Measurements from ENCODE around the gene PHKA1. TPM values are rescaled to one million over a fixed set of nuclear protein-coding genes. Genes with fewer than 3 reads are reported as not detected.

Gene PHKA1
- total RNA-seq, 6 donors from 2014 or later = 2.3 to 10.5 (median 3.4) TPM

DNA sequence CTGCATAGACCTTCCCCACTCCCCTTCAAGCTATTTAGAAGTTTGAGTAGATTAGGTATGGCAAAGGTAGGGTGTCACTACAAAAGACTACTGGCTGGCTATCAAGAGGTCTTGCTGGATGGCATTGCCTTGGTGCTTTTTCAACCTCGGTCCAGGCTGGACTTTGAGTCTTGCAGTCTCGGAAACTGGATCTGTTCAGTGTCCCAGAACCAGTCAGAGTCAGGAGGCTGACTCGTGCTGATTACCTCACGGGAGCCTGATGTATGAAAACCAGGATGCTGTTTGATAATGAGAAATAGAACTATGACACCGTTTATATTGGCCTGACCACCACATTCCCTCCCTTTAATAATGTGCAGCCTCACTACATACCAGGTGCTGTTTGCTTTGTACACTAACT is 2.7 kb upstream of the PHKA1 start:
- Histone ChIP-seq H3K4me1 (no peaks in the 10 kb centered on the region), H3K36me3 (no peaks in the 10 kb centered on the region), H3K27ac (no peak overlapping the region), H3K9me3 (no peaks in the 10 kb centered on the region), H3K27me3 (no peaks in the 10 kb centered on the region), H3K4me3 (no peak overlapping the region)
- 79 to 90% methylated on average over 3 to 5 of the region's 5 CpGs for WGBS, 2 donors
- DNase-seq = no peak
- ATAC-seq (ENCODE audit: low FRiP score in 2 of 2) = no peak
- TF ChIP-seq POLR2A (IDR thresholded peaks at IDR 0.05) = no peak
- TF ChIP-seq EP300 (IDR thresholded peaks at IDR 0.05) = no peak
- no peak for TF ChIP-seq POLR2AphosphoS5 (IDR thresholded peaks at IDR 0.05)
- TF ChIP-seq, protein P1, sequence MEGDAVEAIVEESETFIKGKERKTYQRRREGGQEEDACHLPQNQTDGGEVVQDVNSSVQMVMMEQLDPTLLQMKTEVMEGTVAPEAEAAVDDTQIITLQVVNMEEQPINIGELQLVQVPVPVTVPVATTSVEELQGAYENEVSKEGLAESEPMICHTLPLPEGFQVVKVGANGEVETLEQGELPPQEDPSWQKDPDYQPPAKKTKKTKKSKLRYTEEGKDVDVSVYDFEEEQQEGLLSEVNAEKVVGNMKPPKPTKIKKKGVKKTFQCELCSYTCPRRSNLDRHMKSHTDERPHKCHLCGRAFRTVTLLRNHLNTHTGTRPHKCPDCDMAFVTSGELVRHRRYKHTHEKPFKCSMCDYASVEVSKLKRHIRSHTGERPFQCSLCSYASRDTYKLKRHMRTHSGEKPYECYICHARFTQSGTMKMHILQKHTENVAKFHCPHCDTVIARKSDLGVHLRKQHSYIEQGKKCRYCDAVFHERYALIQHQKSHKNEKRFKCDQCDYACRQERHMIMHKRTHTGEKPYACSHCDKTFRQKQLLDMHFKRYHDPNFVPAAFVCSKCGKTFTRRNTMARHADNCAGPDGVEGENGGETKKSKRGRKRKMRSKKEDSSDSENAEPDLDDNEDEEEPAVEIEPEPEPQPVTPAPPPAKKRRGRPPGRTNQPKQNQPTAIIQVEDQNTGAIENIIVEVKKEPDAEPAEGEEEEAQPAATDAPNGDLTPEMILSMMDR (IDR thresholded peaks at IDR 0.05) = no peak

DNA sequence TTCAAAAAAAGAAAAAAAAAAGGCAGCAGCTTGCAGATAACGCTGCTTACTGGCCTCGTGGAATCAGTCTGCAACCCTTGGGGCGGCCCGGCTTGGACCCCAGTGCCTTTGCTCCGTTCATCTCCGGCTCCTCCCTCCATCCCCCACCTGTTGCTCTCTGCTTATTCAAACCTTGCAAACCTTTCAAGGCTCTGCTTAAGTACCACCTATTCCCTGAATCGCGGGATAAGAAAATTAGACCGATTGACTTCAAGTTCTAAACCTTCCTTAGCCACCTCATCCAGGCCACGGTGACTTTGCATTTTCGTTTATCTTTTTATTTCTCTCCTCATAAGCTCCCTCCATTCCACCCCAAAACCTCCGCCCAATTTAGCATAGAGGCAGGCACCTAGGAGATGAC is 1.4 kb upstream of the PHKA1 start:
- ATAC-seq (ENCODE audit: low FRiP score in 2 of 2) (no peak), DNase-seq (peak in 1 of 2 donors; percentile 1)
- TF ChIP-seq, protein P1 (IDR thresholded peaks at IDR 0.05) = no peak
- no peak for TF ChIP-seq POLR2AphosphoS5 (IDR thresholded peaks at IDR 0.05)
- TF ChIP-seq EP300 (IDR thresholded peaks at IDR 0.05) = no peak
- no peak for TF ChIP-seq POLR2A (IDR thresholded peaks at IDR 0.05)
- no peak overlapping the region for H3K4me3 ChIP-seq
- H3K27me3 ChIP-seq = no peaks in the 10 kb centered on the region
- WGBS, 2 donors = 80 to 86% methylated on average over 12 of the region's 12 CpGs
- H3K9me3 ChIP-seq = no peaks in the 10 kb centered on the region
- no peaks in the 10 kb centered on the region for H3K36me3 ChIP-seq
- H3K4me1 ChIP-seq = no peaks in the 10 kb centered on the region
- H3K27ac ChIP-seq = no peak overlapping the region

DNA sequence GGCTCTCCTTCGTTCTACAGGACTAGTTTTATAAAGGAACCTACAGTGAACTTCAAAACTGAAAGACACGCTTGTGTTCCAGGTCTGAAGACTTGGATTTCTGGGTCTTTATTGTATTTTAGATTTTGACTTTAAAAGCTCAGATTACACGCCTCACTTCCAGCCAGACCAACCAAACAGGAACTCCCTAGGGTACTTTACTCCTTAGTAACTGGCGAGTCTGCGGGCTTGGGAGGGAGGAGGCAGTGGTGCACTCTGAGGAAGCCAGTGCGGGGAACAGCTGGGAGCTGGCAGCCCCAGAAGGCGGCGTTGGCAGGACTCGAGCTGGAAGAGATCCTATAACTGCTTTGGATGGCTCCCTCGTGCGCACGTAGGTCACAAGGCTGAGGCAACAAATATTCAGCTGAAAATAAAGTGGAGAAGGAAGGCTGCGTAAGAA is 391 bp upstream of the PHKA1 start:
- DNase-seq = peak; percentile 61 to 63
- peak overlapping the region; percentile 15 to 55 (median 47) for H3K4me3 ChIP-seq

DNA sequence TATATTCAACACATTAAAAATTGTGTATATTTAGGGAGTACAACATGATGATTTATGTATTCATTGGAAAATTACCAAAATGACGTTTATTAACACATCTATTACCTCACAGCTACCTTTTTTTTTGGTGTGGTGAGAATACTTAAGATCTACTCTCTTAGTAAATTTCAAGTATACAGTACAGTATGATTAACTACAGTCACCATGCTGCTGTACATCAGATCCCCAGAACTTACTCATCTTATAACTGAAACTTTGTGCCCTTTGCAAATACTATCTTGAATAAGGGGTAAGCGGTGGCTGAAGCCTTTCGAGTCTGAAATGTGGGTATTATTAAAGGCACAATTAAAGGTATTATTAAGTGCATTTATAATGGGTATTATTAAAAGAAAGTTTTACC is 976 bp downstream of the PHKA1 start:
- Histone ChIP-seq H3K4me1 (no peaks in the 10 kb centered on the region), H3K4me3 (peak overlapping the region in 3 of 4 donors; percentile 44 to 55 (median 50)), H3K9me3 (no peaks in the 10 kb centered on the region), H3K27me3 (no peaks in the 10 kb centered on the region), H3K27ac (no peak overlapping the region), H3K36me3 (no peaks in the 10 kb centered on the region)
- no peak for TF ChIP-seq EP300 (IDR thresholded peaks at IDR 0.05)
- TF ChIP-seq, protein P1 (IDR thresholded peaks at IDR 0.05) = no peak
- TF ChIP-seq POLR2A (IDR thresholded peaks at IDR 0.05) = no peak
- no peak for TF ChIP-seq POLR2AphosphoS5 (IDR thresholded peaks at IDR 0.05)
- ATAC-seq (ENCODE audit: low FRiP score in 2 of 2) = no peak
- DNase-seq = no peak
- WGBS, 2 donors = 57 to 59% methylated on average over 3 of the region's 3 CpGs

More for the DNA sequence above, 391 bp upstream of the PHKA1 start:
- peak; percentile 80 to 92 for ATAC-seq (ENCODE audit: low FRiP score in 2 of 2)
- no peaks in the 10 kb centered on the region for H3K4me1 ChIP-seq
- H3K27me3 ChIP-seq = no peaks in the 10 kb centered on the region
- H3K36me3 ChIP-seq = no peaks in the 10 kb centered on the region
- no peak for TF ChIP-seq POLR2AphosphoS5 (IDR thresholded peaks at IDR 0.05)
- TF ChIP-seq EP300 (IDR thresholded peaks at IDR 0.05) = no peak
- TF ChIP-seq POLR2A (IDR thresholded peaks at IDR 0.05) = no peak
- TF ChIP-seq, protein P1 (IDR thresholded peaks at IDR 0.05) = no peak
- no peaks in the 10 kb centered on the region for H3K9me3 ChIP-seq
- WGBS, 2 donors = 7 to 38% methylated on average over 4 to 13 of the region's 13 CpGs
- H3K27ac ChIP-seq = peak overlapping the region; percentile 63 to 72 (median 68)

DNA sequence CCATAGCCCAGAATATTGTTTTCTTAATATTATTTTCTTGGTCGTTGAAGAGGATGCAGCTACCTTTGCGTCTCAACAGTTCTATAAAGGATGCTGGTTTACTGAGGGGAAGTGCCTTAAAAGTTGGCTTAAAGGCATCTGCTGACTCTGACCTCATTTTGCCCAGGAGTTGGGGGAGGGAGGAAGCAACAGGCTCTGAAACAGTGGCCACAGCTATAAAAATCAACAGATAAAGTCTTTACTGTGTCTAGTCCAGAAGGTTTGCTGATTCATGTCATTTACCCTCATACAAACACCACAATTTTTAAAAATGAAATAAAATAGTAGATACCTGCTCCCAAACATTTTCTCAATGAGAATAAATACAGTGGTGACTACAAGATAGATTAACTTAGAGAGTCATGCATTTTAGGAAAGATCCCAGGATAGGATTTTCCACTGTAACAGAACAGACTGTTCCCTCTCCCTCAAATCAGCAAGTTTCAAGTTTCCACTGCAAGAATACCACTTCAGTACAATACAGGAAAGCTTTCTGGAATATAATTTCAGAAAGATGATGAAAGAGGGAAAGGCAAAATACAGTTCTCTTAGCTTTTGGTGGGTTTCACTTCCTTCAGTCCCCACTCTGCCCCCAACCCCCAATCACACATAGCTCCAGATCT is 1.9 kb downstream of the PHKA1 start:
- ATAC-seq (ENCODE audit: low FRiP score in 2 of 2) (no peak), DNase-seq (no peak)
- TF ChIP-seq EP300 (IDR thresholded peaks at IDR 0.05) = no peak
- no peak for TF ChIP-seq POLR2AphosphoS5 (IDR thresholded peaks at IDR 0.05)
- TF ChIP-seq, protein P1 (IDR thresholded peaks at IDR 0.05) = no peak
- no peak for TF ChIP-seq POLR2A (IDR thresholded peaks at IDR 0.05)
- Histone ChIP-seq H3K4me1 (no peaks in the 10 kb centered on the region), H3K9me3 (no peaks in the 10 kb centered on the region), H3K27ac (no peak overlapping the region), H3K4me3 (no peak overlapping the region), H3K27me3 (no peaks in the 10 kb centered on the region), H3K36me3 (no peaks in the 10 kb centered on the region)
- 47 to 60% methylated on average over 2 of the region's 2 CpGs for WGBS, 2 donors
